Spleen (tissue), 7 donors: ENCODE data around the gene TEX261.

ENCODE experiments used
- POLR2A ChIP-seq, 3 donors: fragments of 450-650 bp; IDR thresholded peaks; one replicate each; pipeline ENCODE4 v1.5.1; 2017; ENCODE audit warnings: antibody characterized with exemption in 3 of 3, mild to moderate bottlenecking in 1 of 3
- TF ChIP-seq, protein P1 (sequence below), 11 experiments: fragments of 200-600 bp in 7 of 11; fragments of 450-650 bp in 4 of 11; sonication (generic) in 4 of 11; IDR thresholded peaks in 8 of 11; conservative IDR thresholded peaks in 3 of 11; 1 replicate in 7 of 11; 2 replicates in 4 of 11; pipeline versions ENCODE4 v1.4.0 to v1.8.0; 2016 to 2021; ENCODE audit warnings: antibody characterized with exemption in 11 of 11, inconsistent platforms in 4 of 11, mild to moderate bottlenecking in 1 of 11
- donor health status: DM: no; HTN: no; CAD: no; lungs with moderate emphysema.
- donor health status: DM: no; HTN: no; CAD: no.
- donor health status: DM: no; HTN: no; CAD: no.

DNA sequence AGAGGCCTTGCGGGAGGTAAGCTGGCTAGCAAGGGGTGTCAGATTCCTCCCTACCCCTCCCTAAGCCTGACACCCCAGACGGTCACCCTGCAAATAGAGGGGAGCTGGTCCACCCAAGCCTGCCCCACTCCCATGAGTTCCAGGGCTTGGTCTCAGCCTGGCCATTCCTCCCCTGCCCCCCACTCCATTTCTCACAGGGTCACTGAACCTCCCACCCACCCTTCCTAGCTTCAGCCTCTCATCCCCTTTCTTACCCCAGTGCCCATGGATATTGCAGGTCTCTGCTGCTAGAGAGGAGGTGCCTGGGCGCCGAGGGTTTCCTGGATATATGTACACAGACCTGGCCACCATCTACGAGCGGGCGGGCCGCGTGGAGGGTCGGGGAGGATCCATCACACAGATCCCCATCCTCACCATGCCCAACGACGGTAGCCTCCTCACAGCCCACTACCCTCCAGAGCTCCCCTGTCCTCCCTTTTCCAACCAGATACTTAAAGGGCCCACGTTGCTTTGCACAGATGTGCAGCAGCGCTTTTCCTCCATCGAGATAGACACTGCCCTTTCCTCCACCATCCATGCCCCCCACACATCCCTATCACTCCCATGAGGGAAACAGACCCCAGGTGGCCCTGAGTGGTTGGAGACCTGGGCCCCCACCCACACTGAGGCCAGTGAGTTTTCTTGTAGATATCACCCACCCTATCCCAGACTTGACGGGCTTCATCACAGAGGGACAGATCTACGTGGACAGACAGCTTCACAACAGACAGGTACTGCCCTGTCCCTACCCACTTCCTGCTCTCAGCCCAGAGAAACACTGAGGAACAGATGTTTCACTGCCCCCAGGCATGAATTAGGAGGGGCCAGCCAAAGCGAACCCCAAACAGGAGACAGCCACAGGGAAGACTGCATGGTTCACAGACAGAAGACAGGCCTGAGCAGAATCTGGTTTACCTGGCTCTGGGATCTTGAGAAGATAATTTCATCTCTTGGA lies 31.5 kb downstream of the TEX261 start:
- TF ChIP-seq POLR2A (IDR thresholded peaks at IDR 0.05): no peak
- TF ChIP-seq, protein P1, sequence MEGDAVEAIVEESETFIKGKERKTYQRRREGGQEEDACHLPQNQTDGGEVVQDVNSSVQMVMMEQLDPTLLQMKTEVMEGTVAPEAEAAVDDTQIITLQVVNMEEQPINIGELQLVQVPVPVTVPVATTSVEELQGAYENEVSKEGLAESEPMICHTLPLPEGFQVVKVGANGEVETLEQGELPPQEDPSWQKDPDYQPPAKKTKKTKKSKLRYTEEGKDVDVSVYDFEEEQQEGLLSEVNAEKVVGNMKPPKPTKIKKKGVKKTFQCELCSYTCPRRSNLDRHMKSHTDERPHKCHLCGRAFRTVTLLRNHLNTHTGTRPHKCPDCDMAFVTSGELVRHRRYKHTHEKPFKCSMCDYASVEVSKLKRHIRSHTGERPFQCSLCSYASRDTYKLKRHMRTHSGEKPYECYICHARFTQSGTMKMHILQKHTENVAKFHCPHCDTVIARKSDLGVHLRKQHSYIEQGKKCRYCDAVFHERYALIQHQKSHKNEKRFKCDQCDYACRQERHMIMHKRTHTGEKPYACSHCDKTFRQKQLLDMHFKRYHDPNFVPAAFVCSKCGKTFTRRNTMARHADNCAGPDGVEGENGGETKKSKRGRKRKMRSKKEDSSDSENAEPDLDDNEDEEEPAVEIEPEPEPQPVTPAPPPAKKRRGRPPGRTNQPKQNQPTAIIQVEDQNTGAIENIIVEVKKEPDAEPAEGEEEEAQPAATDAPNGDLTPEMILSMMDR (IDR thresholded peaks at IDR 0.05 in 8 of 11, conservative IDR thresholded peaks at IDR 0.05 in 3 of 11): no peak
